HepG2 (cell line): Measurements from ENCODE around the gene ARHGAP33. TPM values are rescaled to one million over a fixed set of nuclear protein-coding genes. Genes with fewer than 3 reads are reported as not detected.

Experiments used
- DPF2 ChIP-seq: sonication (generic); formaldehyde crosslinking; IDR thresholded peaks from 2 replicates; pipeline ENCODE4 v1.4.0; 2020; ENCODE audit warnings: mild to moderate bottlenecking, low read depth, missing genetic modification reagents, borderline replicate concordance
- E2F5 ChIP-seq: sonication (generic); formaldehyde crosslinking; conservative IDR thresholded peaks from 2 replicates; pipeline ENCODE4 v1.4.0; 2020; ENCODE audit warnings: missing genetic modification reagents
- HMGXB4 ChIP-seq, 2 experiments: sonication (generic) in 1 of 2; formaldehyde crosslinking in 1 of 2; IDR thresholded peaks; 2 replicates each; pipeline versions ENCODE4 v1.4.0 to v1.6.1; 2018 to 2020; ENCODE audit warnings: missing genetic modification reagents in 2 of 2, borderline replicate concordance in 1 of 2, low read depth in 1 of 2, mild to moderate bottlenecking in 1 of 2, missing biosample characterization in 1 of 2
- HOXA5 ChIP-seq: sonication (generic); formaldehyde crosslinking; IDR thresholded peaks from 2 replicates; pipeline ENCODE4 v1.4.0; 2020; ENCODE audit warnings: missing genetic modification reagents
- IRF1 ChIP-seq: sonication (generic); formaldehyde crosslinking; IDR thresholded peaks from 2 replicates; pipeline ENCODE4 v1.4.0; 2020; ENCODE audit warnings: low read depth, mild to moderate bottlenecking, missing genetic modification reagents
- MYNN ChIP-seq: sonication (generic); formaldehyde crosslinking; IDR thresholded peaks from 2 replicates; pipeline ENCODE4 v1.4.0; 2020; ENCODE audit warnings: mild to moderate bottlenecking, low read depth, missing genetic modification reagents
- PHF20 ChIP-seq: sonication (generic); formaldehyde crosslinking; IDR thresholded peaks from 2 replicates; pipeline ENCODE4 v1.5.0; 2020; ENCODE audit warnings: mild to moderate bottlenecking, missing genetic modification reagents
- RFXANK ChIP-seq: IDR thresholded peaks from 2 replicates; pipeline ENCODE4 v1.6.1; 2016
- SRY ChIP-seq: sonication (generic); formaldehyde crosslinking; IDR thresholded peaks from 2 replicates; pipeline ENCODE4 v1.8.0; 2022; ENCODE audit warnings: mild to moderate bottlenecking, missing genetic modification reagents
- TARDBP ChIP-seq: sonication (generic); formaldehyde crosslinking; IDR thresholded peaks from 2 replicates; pipeline ENCODE4 v1.8.0; 2022; ENCODE audit warnings: mild to moderate bottlenecking, missing genetic modification reagents
- TFAP4 ChIP-seq: sonication (generic); IDR thresholded peaks from 2 replicates; pipeline ENCODE4 v1.6.1; 2016; ENCODE audit warnings: low read depth, borderline replicate concordance
- THAP9 ChIP-seq: sonication (generic); formaldehyde crosslinking; IDR thresholded peaks from 2 replicates; pipeline ENCODE4; 2020; ENCODE audit warnings: missing genetic modification reagents, mild to moderate bottlenecking, borderline replicate concordance
- XRCC5 ChIP-seq: fragments of 200-400 bp; formaldehyde crosslinking; optimal IDR thresholded peaks from 2 replicates; pipeline ENCODE3; 2017; ENCODE audit warnings: mild to moderate bottlenecking, low read length
- ZFP62 ChIP-seq: sonication (generic); formaldehyde crosslinking; IDR thresholded peaks from 2 replicates; pipeline ENCODE4 v1.4.0; 2020; ENCODE audit warnings: missing genetic modification reagents
- ZNF160 ChIP-seq: sonication (generic); formaldehyde crosslinking; IDR thresholded peaks from 2 replicates; pipeline ENCODE4 v1.8.0; 2022; ENCODE audit warnings: mild to moderate bottlenecking, inconsistent platforms, missing genetic modification reagents
- ZNF251 ChIP-seq: sonication (generic); formaldehyde crosslinking; IDR thresholded peaks from 2 replicates; pipeline ENCODE4 v1.9.0; 2021; ENCODE audit warnings: mild to moderate bottlenecking, missing genetic modification reagents
- ZNF329 ChIP-seq: sonication (generic); formaldehyde crosslinking; IDR thresholded peaks from 2 replicates; pipeline ENCODE4 v1.9.0; 2021; ENCODE audit warnings: low read depth, mild to moderate bottlenecking, missing genetic modification reagents
- ZNF44 ChIP-seq: sonication (generic); formaldehyde crosslinking; IDR thresholded peaks from 2 replicates; pipeline ENCODE4 v1.5.1; 2020; ENCODE audit warnings: mild to moderate bottlenecking, missing genetic modification reagents
- ZNF704 ChIP-seq: sonication (generic); formaldehyde crosslinking; IDR thresholded peaks from 2 replicates; pipeline ENCODE4 v1.8.1; 2023; ENCODE audit warnings: mild to moderate bottlenecking, inconsistent platforms, moderate library complexity, missing genetic modification reagents, borderline replicate concordance
- polyA plus RNA-seq, 8 experiments: library from polyadenylated mRNA; depleted of rRNA in 3 of 8; stranded (reverse) in 7 of 8; unstranded in 1 of 8; fragments of >200 nt; fragmentation: Illumina TruSeq in 4 of 8; extraction: Trizol in 4 of 8; gene quantifications; 2 replicates each; pipeline versions ENCODE4 v1.2.1 to v1.2.3, GENCODE V29; 2011 to 2016; ENCODE audit warnings: low read depth in 4 of 8, missing spikeins in 1 of 8, mixed read lengths in 1 of 8; ENCODE audit not compliant: insufficient read depth in 1 of 8
- total RNA-seq, 5 experiments: library from RNA; depleted of rRNA; stranded (reverse); fragments of >200 nt; fragmentation: Illumina TruSeq; extraction: Trizol; gene quantifications; 2 replicates each; pipeline ENCODE4 v1.2.3, GENCODE V29; 2016; ENCODE audit warnings: low read depth in 1 of 5

The ARHGAP33 gene
- total and polyA plus RNA-seq, 2 of the 13 experiments (the other 11 are each of a cell fraction or from before 2014, with no cell fraction given), result 1.3 to 2.7 TPM

GRCh38 chr19:35757749-35758608 lies 17.4 kb upstream of the ARHGAP33 start, which contains the start of gene PROSER3 (continued):
- TF ChIP-seq THAP9 (CRISPR knock-in tag) (no peak), ZNF704 (CRISPR knock-in tag) (peak; percentile 86; the same call in 1 of the 2 replicates), SRY (CRISPR knock-in tag) (peak; percentile 91), ZNF44 (CRISPR knock-in tag) (no peak), PHF20 (CRISPR knock-in tag) (peak; percentile 58), ZNF329 (no peak), TFAP4 (peak; percentile 16; the same call in 1 of the 2 replicates), TARDBP (0 out of 2 replicates have a peak, but pooled peaks have one; percentile 76), ZFP62 (CRISPR knock-in tag) (peak; percentile 56; the same call in 1 of the 2 replicates), HMGXB4 (CRISPR knock-in tag; IDR thresholded peaks at IDR 0.05; ENCODE audit: borderline replicate concordance in 1 of 2, low read depth in 1 of 2) (peak in 1 of 2 experiments; percentile 63; a peak in 1 of 4 replicates), MYNN (CRISPR knock-in tag) (no peak), E2F5 (peak; percentile 39; the same call in 1 of the 2 replicates), ZNF251 (no peak), DPF2 (CRISPR knock-in tag) (no peak), XRCC5 (peak; percentile 25), IRF1 (CRISPR knock-in tag) (no peak), HOXA5 (CRISPR knock-in tag) (peak; percentile 80; the same call in 1 of the 2 replicates), RFXANK (CRISPR knock-in tag) (no peak), ZNF160 (peak; percentile 51; the same call in 1 of the 2 replicates)
